ENCODE results near the gene COL10A1. TPM values are rescaled to one million over a fixed set of nuclear protein-coding genes. Genes with fewer than 3 reads are reported as not detected.
"Not testable (repeated sequence)": the region's sequence is repeated elsewhere in the genome, so short reads cannot be mapped to it uniquely, and the experiment has no call there.

Gene COL10A1
- total RNA-seq, 2 donors from 2014 or later = 0.92 TPM; not detected in 1

DNA sequence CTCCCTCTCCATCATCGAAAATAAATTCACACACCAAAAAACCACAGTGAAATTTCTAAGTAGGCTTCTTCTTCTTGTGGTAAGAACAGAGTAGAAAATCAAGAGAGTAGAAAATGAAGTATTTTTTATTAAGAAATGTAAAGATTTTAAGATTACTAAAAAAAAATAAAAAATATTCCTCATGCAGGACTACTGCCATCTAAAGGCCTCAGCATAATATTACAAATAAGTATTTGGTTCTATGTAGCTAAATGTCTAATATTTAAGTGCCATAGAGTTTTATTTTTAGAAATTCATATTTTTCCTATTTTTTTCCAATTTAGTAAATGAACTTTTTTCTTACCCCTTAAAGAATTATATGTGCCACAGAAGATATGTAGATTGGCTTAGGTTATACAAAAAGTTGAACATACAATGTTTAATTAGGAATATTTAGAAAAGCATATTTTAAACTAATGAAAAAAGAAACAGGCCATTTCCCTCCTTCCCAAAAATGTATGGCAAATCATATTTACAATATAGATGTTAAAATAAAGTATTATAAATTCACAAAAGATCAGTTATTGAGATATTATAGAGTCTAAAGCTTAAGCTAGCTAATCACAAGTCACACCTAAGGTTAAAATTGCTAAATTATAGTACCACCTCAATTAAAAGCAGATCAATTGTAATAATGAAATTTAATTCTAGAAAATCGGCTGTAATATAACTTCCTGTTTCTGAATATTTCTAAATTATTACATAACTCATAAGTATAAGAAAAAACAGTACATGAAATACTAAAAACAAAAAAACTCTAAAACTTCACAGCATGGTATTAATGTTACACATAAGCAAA is 28.7 kb downstream of the COL10A1 start:
- Histone ChIP-seq H3K27ac (no peak overlapping the region), H3K4me1 (ENCODE audit: control insufficient read depth in 1 of 2, low read depth in 2 of 2) (peaks cover 24 to 54% of the 10 kb centered on the region in 2 donors), H3K9me3 (peaks cover 4% of the 10 kb centered on the region), H3K36me3 (no peaks in the 10 kb centered on the region), H3K27me3 (replicated peaks; ENCODE audit: insufficient read depth) (no peaks in the 10 kb centered on the region), H3K4me3 (no peak overlapping the region)
- TF ChIP-seq, protein P1, sequence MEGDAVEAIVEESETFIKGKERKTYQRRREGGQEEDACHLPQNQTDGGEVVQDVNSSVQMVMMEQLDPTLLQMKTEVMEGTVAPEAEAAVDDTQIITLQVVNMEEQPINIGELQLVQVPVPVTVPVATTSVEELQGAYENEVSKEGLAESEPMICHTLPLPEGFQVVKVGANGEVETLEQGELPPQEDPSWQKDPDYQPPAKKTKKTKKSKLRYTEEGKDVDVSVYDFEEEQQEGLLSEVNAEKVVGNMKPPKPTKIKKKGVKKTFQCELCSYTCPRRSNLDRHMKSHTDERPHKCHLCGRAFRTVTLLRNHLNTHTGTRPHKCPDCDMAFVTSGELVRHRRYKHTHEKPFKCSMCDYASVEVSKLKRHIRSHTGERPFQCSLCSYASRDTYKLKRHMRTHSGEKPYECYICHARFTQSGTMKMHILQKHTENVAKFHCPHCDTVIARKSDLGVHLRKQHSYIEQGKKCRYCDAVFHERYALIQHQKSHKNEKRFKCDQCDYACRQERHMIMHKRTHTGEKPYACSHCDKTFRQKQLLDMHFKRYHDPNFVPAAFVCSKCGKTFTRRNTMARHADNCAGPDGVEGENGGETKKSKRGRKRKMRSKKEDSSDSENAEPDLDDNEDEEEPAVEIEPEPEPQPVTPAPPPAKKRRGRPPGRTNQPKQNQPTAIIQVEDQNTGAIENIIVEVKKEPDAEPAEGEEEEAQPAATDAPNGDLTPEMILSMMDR (IDR thresholded peaks at IDR 0.05) = peak; percentile 59
- ATAC-seq (ENCODE audit: insufficient number of reproducible peaks, low FRiP score, low read depth) = no peak
- no peak for DNase-seq (ENCODE audit: low spot score)

DNA sequence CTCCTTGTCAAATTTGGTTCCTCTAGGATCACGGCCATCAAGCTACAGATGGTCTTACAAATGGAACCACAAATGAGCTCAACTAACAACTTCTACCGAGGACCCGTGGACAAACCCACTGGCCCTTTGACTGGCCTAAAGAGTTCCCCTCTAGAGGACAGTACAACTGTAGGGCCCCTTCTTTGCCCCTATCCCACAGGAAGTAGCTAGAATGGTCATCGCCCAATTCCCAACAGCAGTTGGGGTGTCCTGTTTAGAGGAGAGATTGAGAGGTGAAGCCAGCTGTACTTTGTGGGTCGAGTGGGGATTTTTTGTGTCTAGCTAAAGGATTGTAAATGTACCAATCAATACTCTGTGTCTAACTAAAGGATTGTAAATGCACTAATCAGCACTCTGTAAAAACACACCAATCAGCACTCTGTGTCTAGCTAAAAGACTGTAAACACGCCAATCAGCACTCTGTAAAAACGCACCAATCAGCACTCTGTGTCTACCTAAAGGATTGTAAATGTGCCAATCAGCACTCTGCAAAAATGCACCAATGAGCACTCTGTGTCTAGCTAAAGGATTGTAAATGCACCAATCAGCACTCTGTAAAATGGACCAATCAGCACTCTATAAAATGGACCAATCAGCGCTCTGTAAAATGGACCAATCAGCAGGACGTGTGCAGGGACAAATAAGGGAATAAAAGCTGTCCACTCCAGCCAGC is 29.7 kb downstream of the COL10A1 start:
- not testable (repeated sequence) for H3K27me3 ChIP-seq (replicated peaks; ENCODE audit: insufficient read depth); H3K36me3 ChIP-seq; DNase-seq (ENCODE audit: low spot score); H3K4me3 ChIP-seq; H3K9me3 ChIP-seq; H3K27ac ChIP-seq; ATAC-seq (ENCODE audit: insufficient number of reproducible peaks, low FRiP score, low read depth)
- H3K4me1 ChIP-seq (ENCODE audit: control insufficient read depth in 1 of 2, low read depth in 2 of 2) = peaks cover 18 to 46% of the 10 kb centered on the region in 2 donors

DNA sequence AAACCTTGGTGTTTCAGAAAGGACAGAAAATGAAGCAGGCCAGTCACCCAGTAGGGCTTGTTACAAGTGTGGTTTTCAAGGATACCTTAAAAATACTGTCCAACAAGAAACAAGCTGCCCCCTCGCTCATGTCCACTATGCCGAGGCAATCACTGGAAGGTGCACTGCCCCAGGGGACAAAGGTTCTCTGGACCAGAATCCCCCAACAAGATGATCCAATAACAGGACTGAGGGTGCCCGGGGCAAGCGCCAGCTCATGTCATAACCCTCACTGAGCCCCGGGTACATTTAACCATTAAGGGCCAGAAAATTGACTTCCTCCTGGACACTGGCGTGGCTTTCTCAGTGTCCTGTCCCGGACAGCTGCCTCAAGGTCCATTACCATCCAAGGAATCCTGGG is 31.9 kb downstream of the COL10A1 start:
- no peaks in the 10 kb centered on the region for H3K27me3 ChIP-seq (replicated peaks; ENCODE audit: insufficient read depth)
- no peak overlapping the region for H3K4me3 ChIP-seq
- H3K9me3 ChIP-seq = peaks cover 4% of the 10 kb centered on the region
- ATAC-seq (ENCODE audit: insufficient number of reproducible peaks, low FRiP score, low read depth) (no peak), DNase-seq (ENCODE audit: low spot score) (no peak)
- peaks cover 11 to 39% of the 10 kb centered on the region in 2 donors for H3K4me1 ChIP-seq (ENCODE audit: control insufficient read depth in 1 of 2, low read depth in 2 of 2)
- TF ChIP-seq, protein P1 (IDR thresholded peaks at IDR 0.05) = no peak
- no peaks in the 10 kb centered on the region for H3K36me3 ChIP-seq
- peak overlapping the region; percentile 83 to 85 for H3K27ac ChIP-seq

DNA sequence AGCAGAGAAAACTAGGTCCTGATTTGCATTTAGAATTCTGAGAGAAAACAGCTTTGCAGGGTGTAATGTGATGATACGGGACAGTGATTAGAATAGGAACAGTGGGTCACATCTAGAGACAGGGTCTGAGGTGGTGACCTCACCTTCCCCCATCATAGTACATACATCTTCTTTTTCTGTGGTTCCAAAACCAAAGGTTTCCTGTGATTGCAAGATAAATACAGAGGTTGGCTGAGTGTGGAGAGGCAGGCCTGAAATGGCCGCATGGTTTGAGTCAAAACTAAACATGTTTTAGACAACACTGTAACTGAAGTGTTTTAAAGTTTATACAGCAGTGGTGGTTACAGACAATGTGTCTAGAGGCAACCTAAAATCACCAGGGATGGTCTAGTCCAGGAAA is 35.7 kb downstream of the COL10A1 start:
- Histone ChIP-seq H3K4me1 (ENCODE audit: control insufficient read depth in 1 of 2, low read depth in 2 of 2) (peaks cover 21 to 69% of the 10 kb centered on the region in 2 donors), H3K27me3 (replicated peaks; ENCODE audit: insufficient read depth) (no peaks in the 10 kb centered on the region), H3K4me3 (no peak overlapping the region), H3K36me3 (no peaks in the 10 kb centered on the region), H3K9me3 (no peaks in the 10 kb centered on the region), H3K27ac (no peak overlapping the region)
- DNase-seq (ENCODE audit: low spot score) = no peak
- no peak for ATAC-seq (ENCODE audit: insufficient number of reproducible peaks, low FRiP score, low read depth)
- TF ChIP-seq, protein P1 (IDR thresholded peaks at IDR 0.05) = no peak

DNA sequence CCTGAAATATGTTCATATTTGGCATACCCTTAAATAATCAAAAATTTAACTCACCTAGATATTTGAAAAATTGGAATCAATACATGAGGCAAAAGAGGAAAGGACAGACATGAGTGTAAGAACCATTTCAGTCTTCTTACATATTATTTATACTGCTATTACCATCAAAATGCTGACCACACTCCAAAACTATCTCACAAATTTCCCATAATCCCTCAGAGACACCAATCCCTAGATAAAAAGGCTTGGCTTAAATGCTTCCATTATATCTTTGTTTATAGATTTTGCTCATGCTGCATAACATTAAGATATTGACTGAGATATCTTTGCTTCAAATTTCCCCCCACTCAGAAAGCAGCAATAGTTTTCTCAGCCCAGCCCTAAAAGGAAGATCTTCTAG is 37.0 kb downstream of the COL10A1 start:
- H3K4me3 ChIP-seq = no peak overlapping the region
- DNase-seq (ENCODE audit: low spot score) = no peak
- no peaks in the 10 kb centered on the region for H3K36me3 ChIP-seq
- ATAC-seq (ENCODE audit: insufficient number of reproducible peaks, low FRiP score, low read depth) = no peak
- H3K27ac ChIP-seq = no peak overlapping the region
- H3K9me3 ChIP-seq = no peaks in the 10 kb centered on the region
- TF ChIP-seq, protein P1 (IDR thresholded peaks at IDR 0.05) = no peak
- peaks cover 17 to 63% of the 10 kb centered on the region in 2 donors for H3K4me1 ChIP-seq (ENCODE audit: control insufficient read depth in 1 of 2, low read depth in 2 of 2)
- H3K27me3 ChIP-seq (replicated peaks; ENCODE audit: insufficient read depth) = no peaks in the 10 kb centered on the region
